Right lobe of liver (tissue), 6 donors: ENCODE data around the gene SLC6A19. TPM values are rescaled to one million over a fixed set of nuclear protein-coding genes. Genes with fewer than 3 reads are reported as not detected.

ENCODE experiments used
- ATAC-seq, 4 donors: fragments of 200-7000 bp; cut with Tn5 transposase; one replicate each; pipeline ENCODE4 v1.9.1; 2020; ENCODE audit warnings: mild to moderate bottlenecking in 4 of 4, moderate library complexity in 4 of 4
- DNase-seq, 3 donors: peaks; one replicate each; pipeline ENCODE4 v3.0.0-alpha.2; 2020
- H3K27ac ChIP-seq, 3 donors: fragments of 200-600 bp; one replicate each; pipeline ENCODE4 v1.8.0; 2022
- H3K27me3 ChIP-seq, 2 donors: fragments of 200-600 bp; one replicate each; pipeline ENCODE4 v1.8.0; 2022
- H3K36me3 ChIP-seq, 4 donors: fragments of 200-600 bp; sonication (generic) in 1 of 4; one replicate each; pipeline versions ENCODE4 v1.5.1 to v1.8.0; 2017 to 2022; ENCODE audit warnings: control low read depth in 1 of 4
- H3K4me1 ChIP-seq, 4 donors: fragments of 200-600 bp; sonication (generic) in 1 of 4; one replicate each; pipeline versions ENCODE4 v1.5.1 to v1.8.0; 2017 to 2022; ENCODE audit warnings: control low read depth in 1 of 4
- H3K4me3 ChIP-seq, 3 donors: fragments of 200-600 bp; one replicate each; pipeline ENCODE4 v1.8.0; 2022
- H3K9me3 ChIP-seq, 4 donors: fragments of 200-600 bp; sonication (generic) in 1 of 4; one replicate each; pipeline versions ENCODE4 v1.5.1 to v1.8.0; 2017 to 2022; ENCODE audit warnings: control low read depth in 1 of 4
- POLR2A ChIP-seq: fragments of 450-650 bp; IDR thresholded peaks from one replicate; pipeline ENCODE4 v1.6.1; 2017; ENCODE audit warnings: antibody characterized with exemption, mild to moderate bottlenecking
- whole genome bisulfite sequencing: methylation state at CpG from one replicate; pipeline ENCODE4 v1.1.6; 2018; ENCODE audit warnings: low coverage, low lambda C conversion rate; ENCODE audit not compliant: insufficient coverage; ENCODE audit errors: missing lambda C conversion rate; 5-methylcytosine and 5-hydroxymethylcytosine counted together
- intact Hi-C, 2 donors: fragments of 100-400 bp; cut with DNase I; formaldehyde crosslinking; loops; one replicate each; pipeline versions ENCODE4 v1.11.2 to v1.14.1; 2022
- total RNA-seq, 6 experiments: library from RNA; depleted of rRNA in 2 of 6; stranded (reverse); fragments of >200 nt in 2 of 6; fragmentation: NEBNext Ultra II Directional in 3 of 6; extraction: Animal tissue kit (Norgen Biotek cat#: 25700) in 3 of 6; gene quantifications; one replicate each; pipeline versions ENCODE4 v1.1.0 to v1.2.4, GENCODE V29; 2016 to 2023
- TF ChIP-seq, protein P1 (sequence below), 4 donors: fragments of 200-600 bp in 3 of 4; fragments of 450-650 bp in 1 of 4; IDR thresholded peaks; one replicate each; pipeline versions ENCODE4 v1.5.1 to v1.8.0; 2016 to 2022; ENCODE audit warnings: antibody characterized with exemption in 4 of 4, mild to moderate bottlenecking in 2 of 4
- donor health status: DM: no; HTN: yes; CAD: no.
- donor health status: DM: no; HTN: no; CAD: no.
- donor health status: DM: no; HTN: no; CAD: no.
- donor health status: DM: no; HTN: yes; CAD: no.
- donor health status: DM: no; HTN: yes; CAD: no.

Gene SLC6A19
- total RNA-seq, 6 experiments from 2014 or later, result 0.12 to 0.93 (median 0.41) TPM

DNA sequence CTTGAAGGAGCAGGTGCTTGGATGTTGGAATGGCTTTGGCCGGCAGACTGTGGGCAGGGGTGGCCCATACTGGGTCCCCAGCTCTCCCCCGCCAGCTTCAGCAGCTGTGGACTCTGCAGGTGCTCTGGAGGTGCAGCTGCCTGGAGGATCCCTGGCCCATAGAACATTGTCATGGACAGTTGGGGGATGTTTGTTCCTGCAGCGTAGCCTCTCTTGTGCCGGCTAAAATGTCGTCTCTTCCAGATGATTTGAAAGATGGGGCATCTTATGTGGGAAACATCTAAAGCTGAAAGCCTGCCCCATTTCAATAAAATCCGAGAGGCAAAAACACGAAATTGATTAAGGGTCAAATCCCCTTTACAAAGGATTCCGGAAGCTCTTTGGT, 13.5 kb upstream of the SLC6A19 start:
- ATAC-seq (no peak), DNase-seq (no peak)
- Histone ChIP-seq H3K4me1 (peaks cover 0 to 37% (median 18%) of the 10 kb centered on the region in 4 donors), H3K36me3 (no peaks in the 10 kb centered on the region), H3K27ac (no peak overlapping the region), H3K9me3 (no peaks in the 10 kb centered on the region), H3K4me3 (no peak overlapping the region), H3K27me3 (no peaks in the 10 kb centered on the region)
- WGBS, result 91% methylated on average over 7 of the region's 8 CpGs
- no peak for TF ChIP-seq POLR2A
- TF ChIP-seq, protein P1, sequence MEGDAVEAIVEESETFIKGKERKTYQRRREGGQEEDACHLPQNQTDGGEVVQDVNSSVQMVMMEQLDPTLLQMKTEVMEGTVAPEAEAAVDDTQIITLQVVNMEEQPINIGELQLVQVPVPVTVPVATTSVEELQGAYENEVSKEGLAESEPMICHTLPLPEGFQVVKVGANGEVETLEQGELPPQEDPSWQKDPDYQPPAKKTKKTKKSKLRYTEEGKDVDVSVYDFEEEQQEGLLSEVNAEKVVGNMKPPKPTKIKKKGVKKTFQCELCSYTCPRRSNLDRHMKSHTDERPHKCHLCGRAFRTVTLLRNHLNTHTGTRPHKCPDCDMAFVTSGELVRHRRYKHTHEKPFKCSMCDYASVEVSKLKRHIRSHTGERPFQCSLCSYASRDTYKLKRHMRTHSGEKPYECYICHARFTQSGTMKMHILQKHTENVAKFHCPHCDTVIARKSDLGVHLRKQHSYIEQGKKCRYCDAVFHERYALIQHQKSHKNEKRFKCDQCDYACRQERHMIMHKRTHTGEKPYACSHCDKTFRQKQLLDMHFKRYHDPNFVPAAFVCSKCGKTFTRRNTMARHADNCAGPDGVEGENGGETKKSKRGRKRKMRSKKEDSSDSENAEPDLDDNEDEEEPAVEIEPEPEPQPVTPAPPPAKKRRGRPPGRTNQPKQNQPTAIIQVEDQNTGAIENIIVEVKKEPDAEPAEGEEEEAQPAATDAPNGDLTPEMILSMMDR (IDR thresholded peaks at IDR 0.05), result no peak
- intact Hi-C loops, result loop anchor here in 1 of 2 donors (10.0 kb wide), 1 partner anchor 147 kb away; no protein-coding TSS in a partner anchor

DNA sequence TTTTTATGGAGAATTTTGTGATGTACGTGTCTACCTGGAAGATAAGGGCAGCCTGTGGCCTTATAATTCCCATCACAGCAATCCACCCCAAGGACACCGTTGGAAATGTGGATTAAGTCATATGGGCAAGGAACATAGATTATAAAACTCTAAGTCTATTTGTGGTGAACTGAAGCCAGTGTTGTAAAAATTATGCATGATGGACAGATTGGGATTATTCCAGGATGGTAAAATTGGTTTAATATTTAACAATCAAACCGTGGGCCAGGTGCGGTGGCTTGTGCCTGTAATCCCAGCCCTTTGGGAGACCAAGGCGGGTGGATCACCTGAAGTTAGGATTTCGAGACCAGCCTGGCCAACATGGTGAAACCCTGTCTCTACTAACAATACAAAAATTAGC, 12.9 kb upstream of the SLC6A19 start:
- WGBS, result 37% methylated on average over 6 of the region's 6 CpGs
- Histone ChIP-seq H3K9me3 (no peaks in the 10 kb centered on the region), H3K36me3 (no peaks in the 10 kb centered on the region), H3K27me3 (no peaks in the 10 kb centered on the region), H3K27ac (no peak overlapping the region), H3K4me1 (peaks cover 0 to 32% (median 15%) of the 10 kb centered on the region in 4 donors), H3K4me3 (no peak overlapping the region)
- no peak for TF ChIP-seq POLR2A
- TF ChIP-seq, protein P1 (IDR thresholded peaks at IDR 0.05), result no peak
- DNase-seq (no peak), ATAC-seq (no peak)
- intact Hi-C loops, result loop anchor here in 1 of 2 donors (10.0 kb wide), 1 partner anchor 146 kb away; no protein-coding TSS in a partner anchor

DNA sequence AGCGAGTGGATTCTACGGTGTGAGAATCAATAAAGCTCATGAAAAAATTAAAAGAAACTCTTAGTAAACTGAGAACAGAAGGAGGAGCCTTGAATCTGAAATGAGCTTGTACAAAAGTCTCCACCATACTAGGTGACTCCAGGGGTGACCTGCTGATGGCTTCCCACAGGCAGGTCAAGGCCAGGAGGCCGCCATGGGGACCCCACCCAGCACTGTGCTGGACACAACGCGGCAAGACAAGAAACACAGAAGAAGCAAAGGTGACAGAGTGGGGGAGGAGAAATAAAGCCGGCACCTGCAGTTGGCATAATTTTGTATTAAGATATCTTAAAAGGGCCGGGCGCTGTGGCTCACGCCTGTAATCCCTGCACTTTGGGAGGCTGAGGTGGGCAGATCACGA, 12.1 kb upstream of the SLC6A19 start:
- TF ChIP-seq, protein P1 (IDR thresholded peaks at IDR 0.05), result no peak
- TF ChIP-seq POLR2A, result no peak
- DNase-seq (no peak), ATAC-seq (no peak)

DNA sequence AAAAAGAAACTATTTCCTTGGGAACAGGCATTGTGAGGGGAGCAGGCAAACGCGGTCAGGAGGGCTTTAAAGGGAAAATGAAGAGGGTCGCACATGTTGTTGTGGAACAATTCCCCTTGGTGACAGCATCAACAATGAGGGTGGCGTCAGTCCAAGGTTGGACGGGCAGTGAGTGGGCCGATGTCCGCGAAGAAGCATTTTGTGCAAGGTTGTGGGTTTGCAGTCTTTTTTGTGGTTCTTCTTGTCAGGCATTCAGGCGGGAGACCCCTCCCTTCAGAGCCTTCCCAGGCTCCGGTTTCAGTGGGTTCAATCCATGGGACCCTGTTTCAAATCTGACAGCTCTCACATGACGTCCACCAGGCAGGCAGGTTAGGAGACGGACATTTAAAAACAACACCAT, 11.1 kb upstream of the SLC6A19 start:
- ATAC-seq, result no peak
- no peak for DNase-seq
- intact Hi-C loops, result no loop called here
- Histone ChIP-seq H3K36me3 (no peaks in the 10 kb centered on the region), H3K27me3 (no peaks in the 10 kb centered on the region), H3K4me1 (peaks cover 0 to 14% (median 6%) of the 10 kb centered on the region in 4 donors), H3K27ac (no peak overlapping the region), H3K4me3 (no peak overlapping the region), H3K9me3 (no peaks in the 10 kb centered on the region)
- 78% methylated on average over 7 of the region's 12 CpGs for WGBS
- TF ChIP-seq, protein P1 (IDR thresholded peaks at IDR 0.05), result no peak
- TF ChIP-seq POLR2A, result no peak

More for the DNA sequence above, 12.1 kb upstream of the SLC6A19 start:
- H3K4me3 ChIP-seq, result no peak overlapping the region
- no peaks in the 10 kb centered on the region for H3K27me3 ChIP-seq
- no peaks in the 10 kb centered on the region for H3K9me3 ChIP-seq
- H3K36me3 ChIP-seq, result no peaks in the 10 kb centered on the region
- 93% methylated on average over 3 of the region's 10 CpGs for WGBS
- H3K27ac ChIP-seq, result no peak overlapping the region
- intact Hi-C loops, result loop anchor here in 1 of 2 donors (10.0 kb wide), 1 partner anchor 146 kb away; no protein-coding TSS in a partner anchor
- peaks cover 0 to 24% (median 11%) of the 10 kb centered on the region in 4 donors for H3K4me1 ChIP-seq
